HG03060 (cell line): ENCODE measurements around the gene CADPS.

ENCODE experiments used
- ATAC-seq: cut with Tn5 transposase; IDR thresholded peaks from one replicate; pipeline ENCODE4 v1.9.1; 2021; ENCODE audit warnings: low read depth, moderate number of reproducible peaks; ENCODE audit not compliant: unreplicated experiment

Gene CADPS

DNA sequence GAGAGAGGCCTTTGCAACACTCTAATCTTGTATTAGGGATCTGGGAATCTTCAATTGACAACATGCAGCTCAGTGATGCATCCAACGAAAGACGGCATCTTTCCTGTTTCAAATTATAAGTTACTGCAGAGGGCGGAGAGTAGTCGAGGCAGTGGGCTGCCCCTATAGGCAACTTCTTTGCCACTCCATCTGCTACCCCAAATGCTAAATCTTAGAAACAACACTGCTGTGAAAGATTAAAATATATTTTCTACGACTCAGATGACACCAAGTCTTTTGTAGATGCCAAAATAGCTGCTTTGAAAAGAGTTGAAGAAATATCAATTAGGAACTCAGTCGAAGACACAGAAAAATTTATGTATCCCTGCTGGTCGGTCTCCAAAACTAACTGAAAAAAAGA is 340.9 kb downstream of the CADPS start:
- ATAC-seq = no peak

DNA sequence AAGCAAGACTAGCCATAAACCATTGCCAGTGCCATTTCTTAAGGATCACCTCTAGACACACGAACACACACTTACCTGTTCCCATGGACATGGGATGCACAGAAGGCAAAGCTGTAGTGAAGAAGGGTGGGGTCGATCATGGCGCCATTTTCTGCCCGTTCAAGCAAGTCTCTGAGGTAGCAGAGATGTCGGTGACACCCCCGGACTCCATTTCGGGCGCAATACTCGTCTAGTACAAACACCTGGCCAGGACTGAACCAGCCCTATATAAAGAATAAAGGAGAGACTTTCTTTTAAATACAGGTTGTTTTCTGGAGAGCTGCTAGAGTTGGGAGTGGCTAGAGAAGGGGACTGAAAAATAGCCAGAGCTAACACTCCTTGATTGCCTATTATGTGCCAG is 342.4 kb downstream of the CADPS start:
- ATAC-seq = no peak

DNA sequence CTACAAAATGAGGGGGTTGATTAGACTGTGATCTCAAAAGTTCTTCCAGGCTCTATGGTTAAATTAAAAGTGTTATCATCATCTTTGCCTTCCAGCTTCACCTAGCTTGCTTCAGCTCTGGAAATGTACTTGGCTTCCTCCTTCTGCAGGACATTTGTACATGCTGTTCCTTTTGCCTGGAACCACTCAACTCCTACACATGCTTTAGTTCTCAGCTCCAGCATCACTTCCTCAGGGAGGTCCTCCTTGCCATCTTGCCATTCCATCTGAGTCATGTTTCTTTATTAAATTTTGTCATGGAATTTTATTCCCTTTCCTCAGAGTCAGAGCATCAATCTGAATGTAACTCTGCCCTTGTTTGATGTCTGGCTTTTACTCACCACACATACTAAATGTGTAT is 343.2 kb downstream of the CADPS start:
- ATAC-seq = no peak

DNA sequence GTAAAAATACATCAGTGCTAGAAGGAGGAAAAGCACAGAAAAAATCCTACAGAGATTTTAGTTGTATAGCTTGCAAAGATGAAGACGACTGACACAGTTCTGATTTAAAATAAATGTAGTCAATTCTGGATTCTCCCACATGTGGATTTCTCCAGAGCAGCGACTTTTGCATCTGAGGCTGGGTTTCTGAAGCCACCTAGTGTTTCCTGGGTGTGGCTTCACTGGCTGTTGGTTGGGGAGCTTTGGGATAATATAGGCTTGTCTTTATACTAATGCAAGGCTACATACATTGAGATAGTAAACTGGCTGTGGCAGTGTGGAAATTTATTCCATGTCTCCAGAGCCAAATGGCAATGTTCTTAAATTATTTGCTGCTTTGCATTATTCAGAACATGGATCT is 343.7 kb downstream of the CADPS start:
- ATAC-seq = no peak

DNA sequence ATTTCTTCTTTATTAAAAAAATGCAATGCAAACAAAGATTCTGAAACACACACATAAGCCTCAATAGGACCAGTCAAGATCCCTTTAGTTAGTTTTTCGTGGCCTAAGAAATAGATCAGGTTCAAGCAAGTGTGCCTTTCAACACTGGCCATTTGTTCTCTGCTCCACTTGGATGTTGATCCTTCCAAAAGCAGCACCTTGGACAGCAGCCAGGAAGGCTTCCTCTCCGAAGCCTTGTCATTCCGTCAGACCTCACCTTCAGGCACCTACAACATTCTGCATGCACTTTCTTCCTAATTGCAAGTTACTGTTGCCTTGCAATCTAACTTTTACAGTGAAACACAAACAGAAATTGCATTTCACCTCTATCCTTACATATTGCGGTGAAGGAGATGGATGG is 346.0 kb downstream of the CADPS start:
- no peak for ATAC-seq

DNA sequence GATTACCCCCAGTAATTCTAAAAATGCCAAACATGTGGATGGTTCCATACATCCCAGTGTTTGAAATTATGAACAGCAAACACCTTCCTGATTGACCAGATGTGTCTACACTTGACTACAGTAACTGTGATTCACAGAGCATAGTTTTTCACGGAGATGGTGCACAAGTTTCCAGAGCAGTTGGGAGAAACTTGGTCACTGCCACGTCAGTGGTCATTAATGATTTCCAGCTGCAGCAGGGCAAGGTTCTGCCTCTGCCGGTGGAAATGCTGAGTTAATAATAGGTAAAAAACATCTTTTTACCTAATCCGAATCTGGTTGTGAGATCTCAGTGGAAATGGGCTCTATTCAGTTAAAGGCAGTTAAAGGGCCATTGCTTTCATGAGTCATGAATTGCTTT is 347.7 kb downstream of the CADPS start:
- ATAC-seq = no peak

DNA sequence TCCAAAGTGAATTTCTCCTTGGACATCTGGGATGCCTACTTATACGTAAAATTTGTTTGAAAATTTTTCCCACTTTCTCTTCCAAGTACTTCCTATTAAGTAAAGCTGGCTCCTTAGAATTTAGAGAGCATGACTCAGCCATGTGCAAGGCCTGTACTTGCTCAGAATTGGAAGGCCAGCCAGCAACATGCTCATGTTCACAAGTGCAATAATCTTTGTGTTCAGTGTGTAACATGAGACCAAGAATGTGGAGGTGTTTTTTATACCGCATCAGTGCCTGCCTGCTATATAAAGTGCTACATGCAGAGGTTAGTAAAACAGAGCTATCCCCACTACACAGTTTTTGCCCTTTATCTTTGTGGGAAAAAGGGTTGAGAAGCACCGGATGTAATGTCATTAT is 349.9 kb downstream of the CADPS start:
- ATAC-seq = no peak

DNA sequence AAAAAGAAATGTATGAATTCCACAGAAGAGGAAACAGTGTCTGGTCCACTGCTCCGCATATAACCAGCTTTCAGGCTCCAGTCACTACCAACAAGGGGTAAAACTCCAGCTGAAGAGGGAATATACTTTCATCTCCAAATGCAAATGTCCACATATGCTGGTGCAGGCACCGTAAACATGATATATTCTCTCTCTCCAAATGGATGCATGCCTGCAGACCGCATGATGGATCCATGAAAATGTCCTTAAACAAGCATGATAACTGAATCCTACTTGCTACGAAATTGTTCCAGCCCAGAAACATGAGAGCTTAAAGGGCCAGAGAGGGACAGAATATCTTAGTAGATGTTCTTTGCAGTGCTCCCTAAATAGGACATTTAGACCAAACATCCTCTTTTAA is 351.5 kb downstream of the CADPS start:
- no peak for ATAC-seq

DNA sequence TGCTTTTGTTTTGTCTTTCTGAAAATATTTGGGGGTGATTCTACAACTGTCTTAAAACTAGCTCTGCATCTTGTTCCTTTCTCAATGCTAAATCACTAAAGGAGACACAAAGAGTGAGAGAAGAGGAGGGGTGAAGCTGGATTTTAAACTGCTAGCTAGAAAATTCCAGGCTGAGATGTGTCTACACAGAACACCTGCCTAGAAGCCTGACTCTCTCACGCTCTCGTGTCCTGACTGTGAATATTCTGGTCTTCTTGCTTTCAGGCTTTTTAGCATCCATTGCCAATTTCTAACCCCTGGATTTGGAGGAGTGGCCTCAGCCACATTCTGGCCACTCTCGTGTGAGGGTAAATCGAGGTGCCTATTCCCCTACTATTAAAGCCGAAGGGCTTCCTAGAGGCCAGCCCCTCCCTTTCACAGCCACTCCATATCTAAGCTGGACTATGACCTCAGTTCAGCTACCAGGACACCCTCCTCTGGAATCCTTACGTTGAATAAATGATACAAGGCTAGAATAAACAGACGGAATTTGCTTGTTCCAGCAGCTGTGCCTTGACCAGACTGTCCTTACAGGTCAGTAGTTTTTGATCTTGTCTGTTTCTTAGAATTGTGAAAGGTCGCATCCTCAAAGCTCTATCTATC is 353.6 kb downstream of the CADPS start:
- no peak for ATAC-seq

DNA sequence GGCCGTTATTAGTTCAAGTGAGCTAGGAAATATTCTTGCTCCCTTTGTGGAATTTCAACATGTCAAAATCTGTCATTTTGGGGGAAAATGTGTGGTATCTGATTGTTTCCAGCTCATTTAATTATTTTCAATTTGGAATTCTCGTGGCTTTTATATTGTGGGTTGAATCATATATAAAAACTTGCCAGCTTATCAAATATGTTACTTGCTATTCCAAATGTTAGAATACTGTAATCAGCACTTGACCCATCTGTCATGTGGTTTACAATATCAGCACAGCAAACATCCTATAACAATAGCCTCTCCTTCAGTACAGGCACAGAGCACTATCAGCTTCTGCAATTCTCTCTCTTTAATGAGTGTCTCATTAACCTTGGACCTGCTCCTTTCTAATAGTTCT is 371.7 kb downstream of the CADPS start:
- ATAC-seq = no peak

DNA sequence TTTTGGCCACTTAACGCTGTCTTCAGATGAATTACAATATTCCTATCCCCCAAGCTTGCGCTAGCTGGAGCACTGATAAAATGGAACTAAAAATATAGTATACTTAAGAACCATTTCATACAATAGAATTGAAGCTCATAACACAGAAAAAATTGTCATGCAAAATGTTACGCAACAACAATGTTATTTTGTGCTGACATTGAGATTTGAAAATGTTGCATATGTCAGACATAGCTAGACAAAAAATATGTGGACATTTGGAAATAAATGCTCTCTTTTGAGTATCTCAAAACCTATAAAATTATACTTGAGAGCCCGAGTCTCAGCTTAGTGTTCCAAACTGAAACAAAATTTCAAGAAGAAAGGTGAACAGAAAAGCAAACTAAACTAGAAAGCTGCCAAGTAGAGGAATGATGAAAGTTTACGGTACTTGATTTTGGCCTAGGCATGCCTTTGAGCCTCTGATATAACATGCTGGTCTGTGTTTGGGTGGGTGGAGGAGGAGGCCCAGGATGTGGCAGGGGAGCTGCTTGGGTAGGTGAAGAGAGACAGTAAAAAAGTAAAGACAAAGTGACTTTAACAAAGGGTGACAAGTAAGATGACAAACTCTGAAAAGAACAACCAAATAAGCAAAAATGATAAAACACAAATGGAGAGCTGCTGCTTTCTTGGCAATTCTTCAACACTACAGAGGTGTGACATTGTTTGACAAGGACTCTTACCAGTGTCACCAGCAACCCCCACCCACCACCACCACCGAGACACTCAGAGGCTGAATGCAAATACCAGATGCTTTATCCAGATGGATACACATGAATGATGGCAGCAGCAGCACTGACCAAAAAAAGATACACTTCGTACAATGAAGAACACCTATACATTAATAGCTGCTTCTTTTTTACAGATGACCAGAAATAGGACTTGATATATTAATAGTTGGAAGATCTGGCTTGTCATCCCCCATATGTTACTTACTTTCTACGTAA is 372.6 kb downstream of the CADPS start:
- ATAC-seq = no peak

DNA sequence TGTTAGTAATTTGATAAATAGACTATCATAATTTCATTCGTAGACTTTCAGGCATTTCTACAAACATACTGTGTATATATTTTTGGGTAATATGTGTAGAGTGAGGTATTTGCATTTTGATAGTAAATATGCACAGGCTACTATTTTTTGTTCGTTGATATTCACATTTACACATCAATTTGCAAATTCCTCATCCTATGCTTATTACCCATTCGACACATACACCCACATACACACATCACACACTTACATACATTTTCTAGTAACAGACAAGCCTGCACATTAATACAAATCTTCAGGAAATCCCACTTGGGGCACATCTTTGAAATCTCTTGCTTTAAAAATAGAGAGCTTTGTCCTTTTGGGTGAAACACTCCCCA is 373.9 kb downstream of the CADPS start:
- ATAC-seq = no peak

DNA sequence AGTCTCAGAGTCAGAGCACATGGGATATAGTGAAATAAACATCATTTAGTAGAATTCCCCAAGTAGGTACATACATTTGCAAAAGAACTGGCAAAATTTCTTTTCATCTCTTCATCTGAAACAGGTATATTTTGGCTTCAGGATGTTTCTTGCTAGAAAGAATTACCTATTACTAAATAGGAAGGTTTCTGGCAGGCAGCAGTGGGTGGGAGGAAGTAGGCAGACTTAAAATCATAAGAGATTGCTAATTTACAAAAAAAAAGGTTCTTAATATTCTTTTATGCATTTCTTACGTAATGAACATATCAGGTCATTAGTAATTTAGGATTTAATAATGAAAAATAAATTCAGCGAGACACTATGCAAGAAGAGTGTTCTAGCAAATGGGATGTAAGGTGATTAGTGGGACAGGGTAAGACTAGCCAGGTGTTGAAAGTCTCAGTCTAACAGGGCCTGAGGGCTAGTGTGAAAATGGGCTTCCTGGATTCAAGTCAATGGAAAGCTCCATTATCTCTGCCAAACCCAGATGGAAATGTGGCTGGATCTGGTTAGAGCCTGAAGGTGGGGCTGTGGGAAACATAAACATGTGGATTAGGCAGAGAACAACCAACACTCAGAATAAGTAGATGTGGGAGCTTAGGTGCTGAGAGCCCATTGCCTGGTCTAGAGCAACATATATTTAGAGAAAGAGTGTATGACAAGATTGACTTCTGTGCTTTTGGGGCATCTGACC is 374.5 kb downstream of the CADPS start:
- ATAC-seq = no peak

DNA sequence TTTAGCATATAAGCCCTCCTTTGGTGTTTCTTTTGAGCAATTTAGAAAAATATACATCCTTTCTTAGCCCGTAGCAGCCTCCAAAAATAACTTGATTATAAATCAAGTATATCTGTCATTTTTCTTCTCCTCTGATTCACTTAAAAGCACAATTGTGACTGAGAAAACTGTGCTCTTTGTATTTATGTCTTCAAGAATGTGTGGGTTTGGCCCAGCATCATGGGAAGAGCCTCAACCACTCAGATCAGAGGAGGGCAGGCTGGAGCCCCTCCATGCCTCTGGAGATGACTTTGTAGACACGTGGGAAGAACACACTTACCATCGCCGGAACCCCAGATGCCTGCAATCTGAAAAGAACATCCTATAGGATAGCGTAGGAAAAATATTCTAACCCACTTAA is 378.1 kb downstream of the CADPS start:
- no peak for ATAC-seq

DNA sequence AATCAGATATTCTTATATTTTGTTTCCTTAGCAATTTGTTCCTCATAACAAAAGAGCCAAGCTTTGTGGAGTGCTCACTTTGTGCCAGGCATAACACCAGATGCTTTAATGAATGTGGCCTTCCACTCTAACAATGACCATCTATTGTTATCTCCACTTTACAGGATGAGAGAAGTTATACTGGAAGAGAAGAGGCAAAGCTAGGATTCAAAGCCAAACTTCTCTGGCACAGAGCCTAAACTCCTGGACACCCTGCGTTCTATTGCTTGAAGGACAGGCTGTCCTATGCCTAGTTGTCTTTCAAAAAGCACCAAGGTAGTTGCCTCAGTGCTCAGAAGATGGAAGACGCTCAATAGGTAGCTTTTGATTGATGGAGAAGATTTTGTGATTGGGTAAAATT is 378.7 kb downstream of the CADPS start:
- ATAC-seq = no peak

DNA sequence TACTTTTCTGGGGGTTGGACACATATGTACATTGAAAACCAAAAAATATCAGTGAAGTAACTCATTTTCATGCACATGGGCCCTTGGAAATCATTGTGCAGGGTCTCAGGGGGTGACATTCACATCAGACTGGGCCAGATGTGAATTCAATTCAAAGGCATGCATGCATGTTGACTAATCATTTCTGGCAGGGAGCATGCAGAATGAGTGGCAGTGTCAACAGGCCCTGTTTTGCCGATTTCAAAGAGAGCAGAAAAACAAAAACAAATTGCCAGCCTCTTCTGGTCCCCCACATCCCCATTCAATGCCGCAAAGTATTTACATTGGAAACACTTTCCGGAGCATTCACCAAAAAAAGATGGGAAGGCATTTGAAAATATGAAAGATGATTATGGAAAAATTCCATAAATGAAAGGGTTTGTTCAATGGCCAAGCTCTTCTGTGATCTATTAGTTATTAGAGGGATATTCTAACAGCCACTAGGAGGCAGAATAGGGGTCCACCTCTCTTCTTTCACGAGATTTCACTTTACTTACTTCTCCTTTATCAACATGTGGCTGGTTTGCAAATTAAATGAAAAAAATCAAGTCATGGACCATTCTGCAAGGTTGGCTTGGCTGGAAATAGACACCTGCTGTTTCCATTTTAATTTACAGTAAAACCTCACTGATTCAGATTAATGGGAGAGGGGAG is 382.0 kb downstream of the CADPS start:
- no peak for ATAC-seq

DNA sequence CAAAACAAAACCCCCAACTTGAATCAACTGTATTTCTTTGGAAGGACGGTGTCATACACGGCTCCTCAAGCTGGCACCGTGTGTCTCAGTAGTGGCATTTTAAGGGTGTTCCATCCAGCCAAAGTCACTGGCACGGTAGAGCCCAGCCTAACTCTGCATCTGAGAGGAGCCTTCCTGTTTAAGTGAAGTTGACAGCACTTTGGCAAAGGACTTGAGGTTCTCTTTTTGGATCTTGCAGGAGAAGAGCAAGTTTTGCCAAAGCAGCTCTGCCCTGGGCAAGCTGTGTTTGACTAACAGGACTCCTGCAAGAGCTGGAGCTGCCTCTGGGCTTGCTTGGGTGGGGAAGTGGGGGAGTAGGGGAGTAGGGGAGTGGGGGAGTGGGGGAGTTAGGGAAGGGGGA is 392.3 kb downstream of the CADPS start:
- no peak for ATAC-seq

DNA sequence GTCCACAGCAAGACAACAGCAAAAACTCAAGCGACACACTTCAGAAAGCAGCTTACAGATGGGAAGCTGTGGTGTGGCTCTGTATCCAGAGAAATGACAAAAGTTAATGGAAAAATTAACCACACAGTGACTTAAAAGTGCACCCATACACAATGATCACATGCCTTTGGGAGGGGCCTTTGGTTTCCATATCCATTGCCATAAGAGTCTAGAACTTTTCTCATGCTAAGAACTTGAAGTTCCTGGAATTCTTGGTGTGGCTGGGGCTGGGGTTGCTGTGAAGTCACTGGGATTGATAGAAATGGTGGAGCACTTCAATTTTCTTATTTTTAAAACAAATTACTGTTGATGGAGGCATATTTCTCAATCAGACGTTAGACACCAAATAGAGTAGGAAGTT is 393.3 kb downstream of the CADPS start:
- ATAC-seq = no peak

DNA sequence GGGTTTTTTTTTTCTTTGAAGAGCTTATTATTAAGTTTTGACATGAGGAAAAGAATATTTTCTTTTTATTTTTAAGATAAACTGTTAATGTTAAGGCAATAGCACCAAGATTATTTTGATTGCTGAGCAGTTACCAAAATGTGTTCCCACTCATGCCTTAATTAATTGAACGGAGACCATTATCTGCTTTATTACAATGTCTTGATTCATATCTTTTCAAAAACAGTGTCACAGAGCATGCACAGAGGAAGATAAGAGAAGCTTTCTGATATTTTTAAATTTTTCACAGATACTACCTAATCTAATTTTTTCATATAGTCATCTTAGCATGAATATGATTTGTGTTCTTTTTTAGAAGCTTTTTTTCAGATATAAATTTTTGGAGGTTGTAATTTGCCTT is 395.2 kb downstream of the CADPS start:
- no peak for ATAC-seq

DNA sequence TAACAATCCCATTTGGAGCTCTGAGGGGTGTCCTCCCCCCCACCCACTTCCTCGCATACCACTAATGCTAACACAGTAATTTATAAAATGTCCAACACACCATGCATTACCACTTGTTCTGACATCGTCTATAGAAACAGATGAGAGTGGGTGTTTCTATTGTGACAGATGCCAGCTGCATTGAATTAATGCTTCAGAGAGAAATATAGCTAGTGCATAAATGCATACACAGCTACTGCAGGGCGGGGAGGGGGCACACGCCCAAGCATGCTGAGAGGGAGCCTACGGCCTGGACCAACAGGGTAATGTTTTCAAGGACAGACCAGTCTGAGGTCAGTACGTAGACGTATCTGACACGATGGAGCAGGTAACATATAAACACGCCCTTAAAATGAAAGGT is 395.9 kb downstream of the CADPS start:
- ATAC-seq = no peak

DNA sequence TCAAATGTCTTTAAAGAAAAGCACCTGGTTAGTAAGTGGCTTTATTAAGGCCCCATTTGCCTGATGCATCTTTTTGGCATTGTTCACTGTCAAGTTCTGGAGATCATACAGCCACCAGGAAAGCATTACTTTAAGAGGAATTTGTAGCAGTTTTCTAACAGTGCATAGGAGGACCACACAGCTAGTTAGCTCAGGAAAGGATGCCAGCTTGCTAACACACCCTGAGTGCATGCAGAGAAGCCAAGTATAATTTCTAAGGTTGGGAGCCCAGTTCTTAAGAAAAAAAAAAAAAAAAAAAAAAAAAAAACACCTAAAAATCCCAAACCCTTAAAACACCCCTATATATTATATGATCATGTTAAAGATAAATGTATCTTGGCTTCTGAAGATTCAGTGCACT is 399.9 kb downstream of the CADPS start:
- no peak for ATAC-seq
